Neuronal stem cell (in vitro differentiated cells): ENCODE measurements around the gene CKLF.

ENCODE experiments used
- DNase-seq: peaks from one replicate; pipeline ENCODE4 v3.0.0-alpha.2; 2013; ENCODE audit warnings: low spot score
- H2AFZ ChIP-seq: one replicate; pipeline ENCODE4 v1.6.1; 2013; ENCODE audit warnings: mild to moderate bottlenecking, low read length, inconsistent platforms
- H2AK5ac ChIP-seq: 2 replicates; pipeline ENCODE4 v1.6.1; 2013; ENCODE audit warnings: low read depth, mild to moderate bottlenecking, inconsistent platforms, low read length, moderate library complexity, mixed read lengths
- H2BK120ac ChIP-seq: 2 replicates; pipeline ENCODE4 v1.6.1; 2013; ENCODE audit warnings: low read depth, mild to moderate bottlenecking, inconsistent platforms, low read length, moderate library complexity, mixed read lengths
- H2BK12ac ChIP-seq: one replicate; pipeline ENCODE4 v1.6.1; 2013; ENCODE audit warnings: low read length, inconsistent platforms
- H2BK15ac ChIP-seq: 2 replicates; pipeline ENCODE4 v1.6.1; 2013; ENCODE audit warnings: mild to moderate bottlenecking, low read length, inconsistent platforms, mixed read lengths
- H2BK5ac ChIP-seq: one replicate; pipeline ENCODE4 v1.6.1; 2013; ENCODE audit warnings: inconsistent platforms, mild to moderate bottlenecking, low read length, moderate library complexity
- H3K14ac ChIP-seq: one replicate; pipeline ENCODE4 v1.6.1; 2013; ENCODE audit warnings: low read length, inconsistent platforms
- H3K18ac ChIP-seq: 2 replicates; pipeline ENCODE4 v1.6.1; 2013; ENCODE audit warnings: low read length, inconsistent platforms
- H3K23ac ChIP-seq: 2 replicates; pipeline ENCODE4 v1.6.1; 2013; ENCODE audit warnings: low read depth, mild to moderate bottlenecking, mixed read lengths, low read length, inconsistent platforms; ENCODE audit not compliant: poor library complexity
- H3K27ac ChIP-seq: replicated peaks from 3 replicates; pipeline ENCODE4 v1.5.1; 2013; ENCODE audit warnings: low read length, inconsistent platforms
- H3K27me3 ChIP-seq, 3 experiments: 2 replicates each; pipeline ENCODE4 v1.6.1; 2013; ENCODE audit warnings: low read length in 3 of 3, mild to moderate bottlenecking in 2 of 3, inconsistent platforms in 1 of 3, low read depth in 1 of 3, mixed read lengths in 1 of 3, moderate library complexity in 1 of 3; ENCODE audit not compliant: control insufficient read depth in 3 of 3, insufficient read depth in 3 of 3
- H3K36me3 ChIP-seq, 2 donors: replicated peaks in 1 of 2; 2 replicates each; pipeline ENCODE4 v1.6.1; 2013; ENCODE audit warnings: low read length in 2 of 2; ENCODE audit not compliant: control insufficient read depth in 2 of 2, insufficient read depth in 2 of 2
- H3K4ac ChIP-seq: 2 replicates; pipeline ENCODE4 v1.6.1; 2013; ENCODE audit warnings: inconsistent platforms, mild to moderate bottlenecking, low read length, moderate library complexity
- H3K4me1 ChIP-seq, 2 donors: 1 replicate in 1 of 2; 2 replicates in 1 of 2; pipeline ENCODE4 v1.6.1; 2013; ENCODE audit warnings: low read length in 2 of 2, low read depth in 1 of 2; ENCODE audit not compliant: control insufficient read depth in 2 of 2, insufficient read depth in 1 of 2
- H3K4me2 ChIP-seq: one replicate; pipeline ENCODE4 v1.6.1; 2013; ENCODE audit warnings: mild to moderate bottlenecking, low read length, inconsistent platforms; ENCODE audit not compliant: insufficient read depth, poor library complexity, severe bottlenecking
- H3K4me3 ChIP-seq, 2 donors: 2 replicates each; pipeline ENCODE4 v1.5.1; 2013; ENCODE audit warnings: low read length in 2 of 2, mild to moderate bottlenecking in 2 of 2, inconsistent platforms in 1 of 2, moderate library complexity in 1 of 2
- H3K79me1 ChIP-seq: one replicate; pipeline ENCODE4 v1.6.1; 2013; ENCODE audit warnings: low read depth, mild to moderate bottlenecking, inconsistent platforms, low read length, moderate library complexity
- H3K9ac ChIP-seq: one replicate; pipeline ENCODE4 v1.6.1; 2013; ENCODE audit warnings: mild to moderate bottlenecking, low read depth, low read length, inconsistent platforms; ENCODE audit not compliant: poor library complexity
- H3K9me3 ChIP-seq, 2 donors: replicated peaks in 1 of 2; 2 replicates each; pipeline versions ENCODE3 to v1.6.1; 2013; ENCODE audit warnings: low read length in 2 of 2, mild to moderate bottlenecking in 2 of 2, inconsistent platforms in 1 of 2, low read depth in 1 of 2, mixed read lengths in 1 of 2, moderate library complexity in 1 of 2; ENCODE audit not compliant: control insufficient read depth in 2 of 2, insufficient read depth in 1 of 2
- H4K8ac ChIP-seq: one replicate; pipeline ENCODE4 v1.6.1; 2013; ENCODE audit warnings: low read depth, mild to moderate bottlenecking, inconsistent platforms, low read length, moderate library complexity
- H4K91ac ChIP-seq: one replicate; pipeline ENCODE4 v1.6.1; 2013; ENCODE audit warnings: low read length, low read depth, mild to moderate bottlenecking, inconsistent platforms; ENCODE audit not compliant: poor library complexity
- WGBS, 2 donors: extraction: QIAGEN DNeasy Blood & Tissue Kit; methylation state at CpG; one replicate each; pipeline ENCODE4 v1.1.7; 2013; ENCODE audit warnings: missing lambda C conversion rate in 2 of 2, mixed read lengths in 1 of 2; ENCODE audit not compliant: insufficient read length in 2 of 2, insufficient replicate concordance in 1 of 2; ENCODE audit errors: extremely low coverage in 2 of 2; 5-methylcytosine and 5-hydroxymethylcytosine counted together

The CKLF gene

GRCh38 chr16:66562409-66562808, 10.0 kb downstream of the CKLF start:
- Histone ChIP-seq H3K9ac (no peak overlapping the region), H2BK12ac (no peak overlapping the region), H2AK5ac (no peak overlapping the region), H3K4me2 (no peak overlapping the region), H3K4me3 (no peak overlapping the region), H4K8ac (no peak overlapping the region), H3K14ac (no peak overlapping the region), H2BK120ac (no peak overlapping the region), H2BK5ac (no peak overlapping the region), H3K18ac (no peak overlapping the region), H3K27me3 (no peaks in the 10 kb centered on the region), H3K36me3 (peaks cover 10 to 75% of the 10 kb centered on the region in 2 donors), H4K91ac (no peak overlapping the region), H2BK15ac (no peak overlapping the region), H3K9me3 (peaks cover 0 to 2% of the 10 kb centered on the region in 2 donors), H3K4me1 (no peaks in the 10 kb centered on the region), H2AFZ (no peak overlapping the region), H3K4ac (no peak overlapping the region), H3K79me1 (no peaks in the 10 kb centered on the region), H3K27ac (no peak overlapping the region), H3K23ac (no peak overlapping the region)
- DNase-seq, result no peak
- WGBS, 2 donors, result no CpG with 5 or more reads among the region's 1 CpG

GRCh38 chr16:66562986-66563385, 10.6 kb downstream of the CKLF start:
- H3K4me1 ChIP-seq, result no peaks in the 10 kb centered on the region
- no peak overlapping the region for H2AFZ ChIP-seq
- H2AK5ac ChIP-seq, result no peak overlapping the region
- H2BK12ac ChIP-seq, result no peak overlapping the region
- no peak overlapping the region for H4K8ac ChIP-seq
- no peak overlapping the region for H3K4ac ChIP-seq
- no peak overlapping the region for H3K9ac ChIP-seq
- WGBS, 2 donors, result no CpG with 5 or more reads among the region's 2 CpGs
- no peak overlapping the region for H3K4me2 ChIP-seq
- no peak overlapping the region for H3K27ac ChIP-seq
- H4K91ac ChIP-seq, result no peak overlapping the region
- H3K4me3 ChIP-seq, result no peak overlapping the region
- H2BK5ac ChIP-seq, result no peak overlapping the region
- no peaks in the 10 kb centered on the region for H3K27me3 ChIP-seq
- no peak overlapping the region for H3K23ac ChIP-seq
- no peak overlapping the region for H2BK15ac ChIP-seq
- no peak overlapping the region for H3K18ac ChIP-seq
- DNase-seq, result no peak
- peaks cover 0 to 2% of the 10 kb centered on the region in 2 donors for H3K9me3 ChIP-seq
- H3K14ac ChIP-seq, result no peak overlapping the region
- no peak overlapping the region for H2BK120ac ChIP-seq
- H3K79me1 ChIP-seq, result no peaks in the 10 kb centered on the region
- H3K36me3 ChIP-seq, result peaks cover 10 to 73% of the 10 kb centered on the region in 2 donors

GRCh38 chr16:66563574-66564334, 11.4 kb downstream of the CKLF start:
- Histone ChIP-seq H3K4ac (no peak overlapping the region), H3K4me1 (no peaks in the 10 kb centered on the region), H2AFZ (no peak overlapping the region), H3K27me3 (no peaks in the 10 kb centered on the region), H4K91ac (no peak overlapping the region), H4K8ac (no peak overlapping the region), H3K4me3 (no peak overlapping the region), H2BK5ac (no peak overlapping the region), H2BK12ac (no peak overlapping the region), H3K14ac (no peak overlapping the region), H2BK120ac (no peak overlapping the region), H2AK5ac (no peak overlapping the region), H3K9ac (no peak overlapping the region), H2BK15ac (no peak overlapping the region), H3K18ac (no peak overlapping the region), H3K79me1 (no peaks in the 10 kb centered on the region), H3K27ac (no peak overlapping the region), H3K9me3 (peaks cover 0 to 2% of the 10 kb centered on the region in 2 donors), H3K23ac (no peak overlapping the region), H3K36me3 (peaks cover 10 to 66% of the 10 kb centered on the region in 2 donors), H3K4me2 (no peak overlapping the region)
- DNase-seq, result no peak
- no CpG with 5 or more reads among the region's 2 CpGs for WGBS, 2 donors

DNA sequence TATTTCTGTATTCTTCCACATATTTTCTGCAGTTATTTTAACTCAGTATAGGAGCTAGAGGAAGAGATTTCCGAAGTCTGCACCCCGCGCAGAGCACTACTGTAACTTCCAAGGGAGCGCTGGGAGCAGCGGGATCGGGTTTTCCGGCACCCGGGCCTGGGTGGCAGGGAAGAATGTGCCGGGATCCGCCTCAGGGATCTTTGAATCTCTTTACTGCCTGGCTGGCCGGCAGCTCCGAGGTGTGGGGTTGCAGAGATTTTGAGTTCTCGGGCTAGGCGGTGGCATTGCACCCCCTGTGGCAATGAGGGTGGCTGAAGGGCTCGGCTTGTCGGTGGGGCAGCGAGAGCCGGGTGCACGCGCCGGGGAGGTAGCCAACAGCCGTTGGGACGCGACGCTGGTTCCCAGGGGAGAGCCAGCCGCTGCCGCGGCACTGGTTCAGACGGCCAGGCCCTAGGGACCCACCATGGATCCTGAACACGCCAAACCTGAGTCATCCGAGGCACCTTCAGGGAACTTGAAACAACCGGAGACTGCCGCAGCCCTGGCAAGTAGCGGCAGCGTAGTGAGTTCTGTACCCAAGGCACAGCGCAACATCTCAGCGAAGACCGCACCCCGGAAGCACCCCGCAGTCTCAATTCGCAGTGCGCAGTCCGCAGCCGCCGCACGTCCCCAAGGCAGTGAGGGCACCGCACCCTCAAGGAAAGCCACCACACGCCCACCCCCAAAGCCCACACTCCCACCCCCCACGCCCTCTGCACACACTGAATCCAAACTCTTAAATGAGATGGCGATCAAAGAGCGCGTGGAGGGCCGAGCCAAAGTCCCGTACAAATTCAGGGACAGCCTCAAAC, 13.9 kb downstream of the CKLF start, which contains the start of gene CMTM1:
Gene CMTM1, plus strand, starts transcription at position 389 of the 851 bp plus-strand sequence. Its CDS starts 75 bp downstream, at position 464.
- H3K9me3 ChIP-seq, result peaks cover 0 to 2% of the 10 kb centered on the region in 2 donors
- H2BK120ac ChIP-seq, result no peak within 1 kb of the TSS
- no peak within 1 kb of the TSS for H2BK5ac ChIP-seq
- H3K4me3 ChIP-seq, result no peak within 1 kb of the TSS
- no peaks in the 10 kb centered on the region for H3K79me1 ChIP-seq
- H3K9ac ChIP-seq, result no peak within 1 kb of the TSS
- WGBS, 2 donors, result no CpG with 5 or more reads among the region's 54 CpGs
- no peak within 1 kb of the TSS for H2BK12ac ChIP-seq
- no peak within 1 kb of the TSS for H4K8ac ChIP-seq
- H2BK15ac ChIP-seq, result no peak within 1 kb of the TSS
- H3K23ac ChIP-seq, result no peak within 1 kb of the TSS
- H3K27ac ChIP-seq, result no peak within 1 kb of the TSS
- H3K36me3 ChIP-seq, result peaks cover 6 to 45% of the 10 kb centered on the region in 2 donors
- no peak within 1 kb of the TSS for H3K4ac ChIP-seq
- no peak within 1 kb of the TSS for H2AK5ac ChIP-seq
- no peak within 1 kb of the TSS for H3K18ac ChIP-seq
- DNase-seq, result no peak
- no peak within 1 kb of the TSS for H3K4me2 ChIP-seq
- no peaks in the 10 kb centered on the region for H3K27me3 ChIP-seq
- no peak within 1 kb of the TSS for H3K14ac ChIP-seq
- H3K4me1 ChIP-seq, result no peaks in the 10 kb centered on the region
- H2AFZ ChIP-seq, result no peak within 1 kb of the TSS
- H4K91ac ChIP-seq, result no peak within 1 kb of the TSS
